SU-DHL-6 (cell line): ENCODE results near the gene HBE1.

ENCODE experiments used
- H2AFZ ChIP-seq: fragments of 200-600 bp; sonication (generic); 2 replicates; pipeline ENCODE4 v1.6.1; 2014; ENCODE audit warnings: low read depth, mild to moderate bottlenecking, moderate library complexity, mixed read lengths, antibody characterized with exemption, low read length; ENCODE audit not compliant: severe bottlenecking
- H3F3A ChIP-seq: fragments of 200-600 bp; shearing (Covaris generic); 2 replicates; pipeline ENCODE4 v1.6.0; 2016; ENCODE audit warnings: antibody characterized with exemption, mild to moderate bottlenecking; ENCODE audit not compliant: insufficient read depth
- H3K27ac ChIP-seq: fragments of 200-600 bp; sonication (generic); 2 replicates; pipeline ENCODE4 v1.5.1; 2016; ENCODE audit warnings: low read depth, mild to moderate bottlenecking, low read length, moderate library complexity, mixed read lengths
- H3K27me3 ChIP-seq: fragments of 200-600 bp; sonication (generic), shearing (Covaris generic); 2 replicates; pipeline ENCODE4 v1.6.0; 2014; ENCODE audit warnings: mild to moderate bottlenecking, low read length
- H3K36me3 ChIP-seq: fragments of 200-600 bp; sonication (generic); 2 replicates; pipeline ENCODE4 v1.6.1; 2014; ENCODE audit warnings: mild to moderate bottlenecking, low read length, mixed read lengths
- H3K4me2 ChIP-seq: fragments of 300-600, 200-600 bp; shearing (Covaris generic), sonication (generic); 2 replicates; pipeline ENCODE4 v1.6.0; 2014; ENCODE audit warnings: low read length, low read depth, mild to moderate bottlenecking; ENCODE audit not compliant: poor library complexity, severe bottlenecking
- H3K4me3 ChIP-seq: fragments of 200-600 bp; sonication (generic); 2 replicates; pipeline ENCODE4 v1.5.1; 2014; ENCODE audit warnings: antibody characterized with exemption, low read length, mild to moderate bottlenecking, mixed read lengths; ENCODE audit not compliant: insufficient read depth, poor library complexity, severe bottlenecking
- H3K79me2 ChIP-seq: fragments of 200-600 bp; sonication (generic); 2 replicates; pipeline ENCODE4 v1.6.1; 2014; ENCODE audit warnings: mild to moderate bottlenecking, low read length, moderate library complexity; ENCODE audit not compliant: insufficient read depth
- H3K9ac ChIP-seq: fragments of 200-600 bp; sonication (generic); 2 replicates; pipeline ENCODE4 v1.7.0; 2014; ENCODE audit warnings: mild to moderate bottlenecking, low read length
- H3K9me2 ChIP-seq: fragments of 200-600 bp; sonication (generic); replicated peaks from 2 replicates; pipeline ENCODE4 v1.6.1; 2014; ENCODE audit warnings: low read length; ENCODE audit not compliant: insufficient read depth
- H3K9me3 ChIP-seq: fragments of 200-600 bp; sonication (generic); 2 replicates; pipeline ENCODE4 v1.6.1; 2014; ENCODE audit warnings: low read length, mixed read lengths; ENCODE audit not compliant: insufficient read depth
- H4K20me1 ChIP-seq: fragments of 200-600 bp; sonication (generic); 2 replicates; pipeline ENCODE4 v1.6.1; 2014; ENCODE audit warnings: low read depth, mild to moderate bottlenecking, antibody characterized with exemption, low read length, moderate library complexity, mixed read lengths
- EZH2phosphoT487 ChIP-seq: fragments of 200-600 bp; sonication (generic), shearing (Covaris generic); conservative IDR thresholded peaks from 2 replicates; pipeline ENCODE4 v1.6.1; 2018; ENCODE audit warnings: mild to moderate bottlenecking, antibody characterized with exemption, low read length, moderate library complexity, mixed read lengths
- TF ChIP-seq, protein P1 (sequence below): fragments of 200-600 bp; sonication (generic); IDR thresholded peaks from one replicate; pipeline ENCODE4 v1.5.1; 2017; ENCODE audit warnings: antibody characterized with exemption, mild to moderate bottlenecking, low read length, moderate library complexity; ENCODE audit not compliant: insufficient read depth, poor library complexity, severe bottlenecking

The HBE1 gene

DNA sequence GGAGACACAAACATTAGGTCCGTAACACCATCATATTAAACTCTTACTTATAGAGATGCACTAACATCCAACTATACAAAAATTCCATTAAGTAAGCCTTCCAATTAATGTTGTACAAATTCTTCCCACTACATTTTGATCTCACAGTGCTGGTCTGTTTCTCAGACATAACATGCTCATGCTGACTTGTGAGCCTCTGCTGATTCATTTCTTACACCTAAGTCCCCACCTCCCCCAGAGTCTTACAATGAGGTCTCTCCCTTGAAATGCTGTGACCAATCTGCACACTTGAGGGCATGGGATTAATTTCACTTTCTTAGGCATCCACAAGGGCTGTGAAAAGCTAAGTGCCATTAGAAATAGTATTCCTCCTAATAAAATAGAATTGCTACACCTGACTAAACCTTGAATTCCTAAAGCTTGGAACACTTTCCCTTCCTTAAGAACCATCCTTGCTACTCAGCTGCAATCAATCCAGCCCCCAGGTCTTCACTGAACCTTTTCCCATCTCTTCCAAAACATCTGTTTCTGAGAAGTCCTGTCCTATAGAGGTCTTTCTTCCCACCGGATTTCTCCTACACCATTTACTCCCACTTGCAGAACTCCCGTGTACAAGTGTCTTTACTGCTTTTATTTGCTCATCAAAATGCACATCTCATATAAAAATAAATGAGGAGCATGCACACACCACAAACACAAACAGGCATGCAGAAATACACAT lies 22.1 kb downstream of the HBE1 start:
- no peak overlapping the region for H3K4me2 ChIP-seq
- H3K9me2 ChIP-seq: no peaks in the 10 kb centered on the region
- H3K79me2 ChIP-seq: no peaks in the 10 kb centered on the region
- no peaks in the 10 kb centered on the region for H3K9me3 ChIP-seq
- no peaks in the 10 kb centered on the region for H3K27me3 ChIP-seq
- H3K9ac ChIP-seq: no peak overlapping the region
- no peak overlapping the region for H3K4me3 ChIP-seq
- no peak overlapping the region for H3K27ac ChIP-seq
- no peaks in the 10 kb centered on the region for H3K36me3 ChIP-seq
- H4K20me1 ChIP-seq: no peaks in the 10 kb centered on the region
- no peak for TF ChIP-seq EZH2phosphoT487
- TF ChIP-seq, protein P1, sequence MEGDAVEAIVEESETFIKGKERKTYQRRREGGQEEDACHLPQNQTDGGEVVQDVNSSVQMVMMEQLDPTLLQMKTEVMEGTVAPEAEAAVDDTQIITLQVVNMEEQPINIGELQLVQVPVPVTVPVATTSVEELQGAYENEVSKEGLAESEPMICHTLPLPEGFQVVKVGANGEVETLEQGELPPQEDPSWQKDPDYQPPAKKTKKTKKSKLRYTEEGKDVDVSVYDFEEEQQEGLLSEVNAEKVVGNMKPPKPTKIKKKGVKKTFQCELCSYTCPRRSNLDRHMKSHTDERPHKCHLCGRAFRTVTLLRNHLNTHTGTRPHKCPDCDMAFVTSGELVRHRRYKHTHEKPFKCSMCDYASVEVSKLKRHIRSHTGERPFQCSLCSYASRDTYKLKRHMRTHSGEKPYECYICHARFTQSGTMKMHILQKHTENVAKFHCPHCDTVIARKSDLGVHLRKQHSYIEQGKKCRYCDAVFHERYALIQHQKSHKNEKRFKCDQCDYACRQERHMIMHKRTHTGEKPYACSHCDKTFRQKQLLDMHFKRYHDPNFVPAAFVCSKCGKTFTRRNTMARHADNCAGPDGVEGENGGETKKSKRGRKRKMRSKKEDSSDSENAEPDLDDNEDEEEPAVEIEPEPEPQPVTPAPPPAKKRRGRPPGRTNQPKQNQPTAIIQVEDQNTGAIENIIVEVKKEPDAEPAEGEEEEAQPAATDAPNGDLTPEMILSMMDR: no peak
- H3F3A ChIP-seq: no peaks in the 10 kb centered on the region
- no peak overlapping the region for H2AFZ ChIP-seq

DNA sequence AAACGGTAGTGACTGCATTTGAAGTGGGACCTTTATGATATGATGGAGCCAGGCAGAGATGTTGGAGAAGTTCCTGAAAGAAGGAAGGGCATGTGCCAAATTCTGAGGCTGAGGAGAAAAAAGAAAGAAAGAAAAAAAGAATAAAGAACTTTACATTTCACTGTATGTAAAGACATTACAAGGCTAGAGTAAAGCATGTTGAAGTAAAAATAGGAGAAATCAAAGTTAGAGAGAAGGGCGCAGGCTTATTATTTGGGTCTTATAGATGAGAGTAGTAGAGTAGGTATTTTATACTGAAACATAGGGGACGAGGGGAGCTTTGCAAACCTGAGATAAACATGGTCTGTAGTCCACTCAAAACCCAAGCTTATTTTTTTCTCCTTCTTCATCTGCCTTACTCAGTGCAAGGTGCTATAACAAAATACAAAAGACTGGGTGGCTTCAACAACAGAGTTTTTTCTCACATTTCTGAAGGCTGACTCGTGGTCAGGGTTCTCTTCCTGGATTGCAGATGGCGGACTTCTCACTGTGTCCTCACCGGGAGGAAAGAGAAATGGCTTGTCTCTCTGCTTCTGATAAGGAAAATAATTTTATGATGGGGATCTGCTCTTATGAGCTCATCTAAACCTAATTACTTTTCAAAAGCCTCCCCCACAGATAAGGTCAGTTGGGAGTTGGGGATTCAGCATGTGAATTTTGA lies 22.8 kb downstream of the HBE1 start:
- no peak overlapping the region for H3K4me3 ChIP-seq
- no peaks in the 10 kb centered on the region for H3K9me3 ChIP-seq
- H4K20me1 ChIP-seq: no peaks in the 10 kb centered on the region
- no peaks in the 10 kb centered on the region for H3K9me2 ChIP-seq
- no peak overlapping the region for H2AFZ ChIP-seq
- no peaks in the 10 kb centered on the region for H3K79me2 ChIP-seq
- H3K27me3 ChIP-seq: no peaks in the 10 kb centered on the region
- no peak overlapping the region for H3K9ac ChIP-seq
- H3K27ac ChIP-seq: no peak overlapping the region
- no peaks in the 10 kb centered on the region for H3F3A ChIP-seq
- TF ChIP-seq EZH2phosphoT487: no peak
- TF ChIP-seq, protein P1: no peak
- no peak overlapping the region for H3K4me2 ChIP-seq
- no peaks in the 10 kb centered on the region for H3K36me3 ChIP-seq

DNA sequence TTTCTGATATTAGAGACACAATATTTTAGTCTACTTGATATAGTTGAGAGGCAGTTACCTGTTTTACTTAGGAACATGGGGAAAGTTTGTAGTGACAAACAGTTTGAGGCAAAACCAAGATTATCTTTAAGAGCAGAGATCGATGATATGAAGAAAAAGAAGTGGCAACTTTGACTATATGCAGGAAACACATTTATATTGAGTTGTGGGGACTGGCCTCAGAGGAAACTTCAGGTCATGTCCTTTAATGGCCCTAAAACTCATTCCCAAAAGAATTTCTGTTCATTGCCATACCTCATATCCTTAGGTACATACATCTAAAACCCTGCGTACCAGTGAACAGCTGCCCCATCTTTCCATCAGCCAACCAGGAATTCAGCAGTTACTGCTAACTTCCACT lies 24.6 kb downstream of the HBE1 start:
- Histone ChIP-seq H3K9me2 (no peaks in the 10 kb centered on the region), H3K36me3 (no peaks in the 10 kb centered on the region), H3K79me2 (no peaks in the 10 kb centered on the region), H4K20me1 (no peaks in the 10 kb centered on the region), H3K4me2 (no peak overlapping the region), H3K27me3 (no peaks in the 10 kb centered on the region), H3K9ac (no peak overlapping the region), H3K4me3 (no peak overlapping the region), H2AFZ (no peak overlapping the region), H3K9me3 (no peaks in the 10 kb centered on the region), H3K27ac (no peak overlapping the region), H3F3A (no peaks in the 10 kb centered on the region)
- TF ChIP-seq EZH2phosphoT487: no peak
- TF ChIP-seq, protein P1: no peak
